Measurements from ENCODE around the gene REC114.
A peak's percentile ranks its signal among the peaks of the same experiment; 100 is the strongest.
"Not testable (repeated sequence)": the region's sequence is repeated elsewhere in the genome, so short reads cannot be mapped to it uniquely, and the experiment has no call there.

The REC114 gene

GRCh38 chr15:73449980-73450379, 7.0 kb downstream of the REC114 start:
- DNase-seq; in situ Hi-C loops (cut with MboI; ENCODE audit: low pct_unique_long_range_greater_than_20kb, low sequenced_read_pairs): not testable (repeated sequence)

DNA sequence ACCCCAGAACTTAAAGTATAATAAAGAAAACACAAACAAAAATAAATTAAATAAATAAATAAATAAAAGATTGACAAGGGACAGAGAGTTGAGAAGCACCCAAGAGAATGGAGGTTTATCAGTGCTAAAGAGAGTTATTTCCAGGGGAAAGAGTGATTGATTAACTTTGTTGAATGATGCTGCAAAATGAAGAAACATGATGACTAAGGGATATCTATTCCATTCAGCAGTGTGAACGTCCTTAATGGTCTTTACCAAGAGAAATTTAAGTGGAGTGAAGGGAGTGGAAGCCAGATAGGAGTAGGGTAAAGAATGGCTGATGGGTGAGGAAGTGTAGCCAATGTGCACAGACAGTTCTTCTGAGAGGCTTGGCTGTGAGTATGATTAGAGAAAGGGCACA, 11.1 kb downstream of the REC114 start:
- in situ Hi-C loops (cut with MboI; ENCODE audit: low pct_unique_long_range_greater_than_20kb, low sequenced_read_pairs) = no loop called here
- no peak for DNase-seq

DNA sequence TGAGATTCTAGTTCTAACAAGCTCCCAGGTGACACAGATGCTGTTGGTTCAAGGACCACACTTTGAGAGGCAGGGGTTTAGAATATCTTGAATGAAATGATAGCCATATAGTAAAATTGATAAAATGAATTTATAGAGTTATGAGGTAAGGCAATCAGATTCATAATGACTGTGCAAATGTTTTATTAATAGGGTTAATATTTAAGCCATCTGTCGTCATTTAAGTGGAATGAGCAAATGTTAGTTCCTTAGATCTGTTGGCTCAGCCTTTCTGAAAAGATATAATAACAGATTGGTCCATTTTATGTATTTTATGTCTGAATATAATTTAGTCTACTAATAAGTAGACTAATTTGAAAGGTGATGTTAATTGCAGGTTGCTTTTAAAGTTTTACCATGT, 12.9 kb downstream of the REC114 start:
- in situ Hi-C loops (cut with MboI; ENCODE audit: low pct_unique_long_range_greater_than_20kb, low sequenced_read_pairs) = no loop called here
- no peak for DNase-seq

- no peak for DNase-seq
- in situ Hi-C loops (cut with MboI; ENCODE audit: low pct_unique_long_range_greater_than_20kb, low sequenced_read_pairs) = no loop called here
These were observed 14.4 kb downstream of the REC114 start for GRCh38 chr15:73457334-73457733.

- no peak for DNase-seq
- in situ Hi-C loops (cut with MboI; ENCODE audit: low pct_unique_long_range_greater_than_20kb, low sequenced_read_pairs) = no loop called here
These were observed 17.7 kb downstream of the REC114 start for GRCh38 chr15:73460662-73461061.

DNA sequence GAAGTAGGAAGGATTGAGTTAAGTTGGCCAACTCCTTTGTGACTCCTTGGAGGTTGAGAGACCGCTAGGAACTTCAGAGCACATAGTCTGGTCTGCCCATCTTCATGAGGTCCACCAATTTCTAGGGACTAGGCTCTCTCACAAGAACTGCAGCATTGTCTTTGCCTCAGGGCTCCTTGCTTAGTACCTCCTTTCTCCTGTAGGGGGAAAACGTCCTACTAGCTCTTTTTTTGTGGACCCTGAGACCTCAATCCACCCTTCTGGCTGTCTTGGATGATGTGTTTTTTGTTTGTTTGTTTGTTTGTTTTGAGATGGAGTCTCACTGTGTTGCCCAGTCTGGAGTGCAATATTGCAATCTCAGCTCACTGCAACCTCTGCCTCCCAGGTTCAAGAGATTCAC, 21.6 kb downstream of the REC114 start:
- in situ Hi-C loops (cut with MboI; ENCODE audit: low pct_unique_long_range_greater_than_20kb, low sequenced_read_pairs) = no loop called here

GRCh38 chr15:73467758-73468157, 24.8 kb downstream of the REC114 start:
- in situ Hi-C loops (cut with MboI; ENCODE audit: low pct_unique_long_range_greater_than_20kb, low sequenced_read_pairs) = no loop called here
- DNase-seq = no peak

More for the DNA sequence above, 21.6 kb downstream of the REC114 start:
- DNase-seq = peak; percentile 19

- in situ Hi-C loops (cut with MboI; ENCODE audit: low pct_unique_long_range_greater_than_20kb, low sequenced_read_pairs) = no loop called here
- no peak for DNase-seq
These were observed 31.8 kb downstream of the REC114 start for GRCh38 chr15:73474785-73475184.

DNA sequence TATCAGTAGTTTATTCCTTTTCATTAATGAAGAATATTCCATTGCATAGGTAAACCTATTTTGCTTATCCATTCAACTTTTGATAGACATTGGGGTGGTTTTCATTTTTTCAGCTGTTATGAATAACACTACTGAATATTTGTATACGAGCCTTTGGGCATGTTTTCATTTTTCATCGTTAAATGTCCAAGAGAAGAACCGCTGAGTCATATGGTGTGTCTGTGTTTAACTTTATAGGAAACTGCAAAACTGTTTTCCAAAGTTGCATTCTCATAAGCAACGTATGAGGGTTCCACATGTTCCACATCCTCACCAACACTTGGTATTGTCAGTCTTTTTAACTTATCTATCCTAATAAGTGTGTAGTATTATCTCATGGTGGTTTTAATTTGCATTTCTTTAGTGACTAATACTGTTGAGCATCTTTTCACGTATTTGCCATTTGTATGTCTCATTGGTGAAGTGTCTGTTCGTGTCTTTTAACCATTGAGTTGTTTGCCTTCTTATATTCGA, 33.8 kb downstream of the REC114 start:
- no peak for DNase-seq
- in situ Hi-C loops (cut with MboI; ENCODE audit: low pct_unique_long_range_greater_than_20kb, low sequenced_read_pairs) = no loop called here

- DNase-seq = no peak
- in situ Hi-C loops (cut with MboI; ENCODE audit: low pct_unique_long_range_greater_than_20kb, low sequenced_read_pairs) = no loop called here
These were observed 37.1 kb downstream of the REC114 start for GRCh38 chr15:73480050-73480449.

DNA sequence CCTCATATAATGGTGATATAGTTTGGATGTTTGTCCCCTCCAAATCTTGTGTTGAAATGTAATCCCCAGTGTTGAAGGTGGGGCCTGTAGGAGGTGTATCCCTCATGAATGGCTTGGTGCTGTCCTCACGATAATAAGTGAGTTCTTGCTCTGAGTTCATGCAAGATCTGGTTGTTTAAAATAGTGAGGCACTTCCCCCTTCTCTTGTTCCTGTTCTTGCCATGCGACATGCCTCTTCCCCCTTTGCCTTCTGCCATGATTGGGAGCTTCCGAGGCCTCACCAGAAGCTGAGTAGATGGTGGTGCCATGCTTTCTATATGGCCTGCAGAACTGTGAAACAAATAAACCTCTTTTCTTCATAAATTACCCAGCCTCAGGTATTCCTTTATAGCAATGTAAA, 39.2 kb downstream of the REC114 start:
- in situ Hi-C loops (cut with MboI; ENCODE audit: low pct_unique_long_range_greater_than_20kb, low sequenced_read_pairs) = no loop called here
- DNase-seq = peak; percentile 57

- in situ Hi-C loops (cut with MboI; ENCODE audit: low pct_unique_long_range_greater_than_20kb, low sequenced_read_pairs) = no loop called here
- no peak for DNase-seq
These were observed 40.1 kb downstream of the REC114 start for GRCh38 chr15:73483053-73483452.

DNA sequence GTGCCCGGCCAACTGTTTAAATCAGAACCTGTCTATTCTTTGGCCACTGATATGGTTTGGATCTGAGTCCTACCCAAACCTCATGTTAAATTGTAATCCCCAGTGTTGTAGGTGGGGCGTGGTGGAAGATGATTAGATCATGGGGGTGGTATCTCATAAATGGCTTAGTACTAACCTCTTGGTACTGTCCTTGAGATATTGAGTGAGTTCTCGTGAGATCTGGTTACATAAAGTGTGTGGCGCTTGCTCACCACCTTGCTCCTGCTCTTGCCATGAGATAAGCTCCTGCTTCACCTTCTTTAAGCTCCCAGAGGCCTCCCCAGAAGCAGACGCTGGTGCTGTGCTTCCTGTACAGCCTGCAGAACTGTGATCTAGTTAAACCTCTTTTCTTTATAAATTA, 42.4 kb downstream of the REC114 start:
- in situ Hi-C loops (cut with MboI; ENCODE audit: low pct_unique_long_range_greater_than_20kb, low sequenced_read_pairs) = no loop called here

DNA sequence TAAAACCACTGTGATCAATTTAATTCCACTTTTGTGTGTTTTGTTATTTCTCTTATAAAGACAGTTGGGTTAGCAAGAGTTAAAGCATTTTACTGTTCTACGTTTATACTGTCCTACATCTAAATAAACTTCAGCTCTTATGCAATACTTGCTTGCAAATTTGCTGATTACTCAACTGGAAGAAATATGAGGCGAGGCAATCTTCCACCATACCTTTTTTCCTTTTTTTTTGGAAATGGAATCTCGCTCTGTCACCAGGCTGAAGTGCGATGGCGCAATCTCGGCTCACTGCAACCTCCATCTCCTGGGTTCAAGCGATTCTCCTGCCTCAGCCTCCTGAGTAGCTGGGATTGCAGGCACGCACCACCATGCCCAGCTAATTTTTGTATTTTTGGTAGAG, 42.9 kb downstream of the REC114 start:
- DNase-seq; in situ Hi-C loops (cut with MboI; ENCODE audit: low pct_unique_long_range_greater_than_20kb, low sequenced_read_pairs): not testable (repeated sequence)

More for the DNA sequence above, 42.4 kb downstream of the REC114 start:
- no peak for DNase-seq

DNA sequence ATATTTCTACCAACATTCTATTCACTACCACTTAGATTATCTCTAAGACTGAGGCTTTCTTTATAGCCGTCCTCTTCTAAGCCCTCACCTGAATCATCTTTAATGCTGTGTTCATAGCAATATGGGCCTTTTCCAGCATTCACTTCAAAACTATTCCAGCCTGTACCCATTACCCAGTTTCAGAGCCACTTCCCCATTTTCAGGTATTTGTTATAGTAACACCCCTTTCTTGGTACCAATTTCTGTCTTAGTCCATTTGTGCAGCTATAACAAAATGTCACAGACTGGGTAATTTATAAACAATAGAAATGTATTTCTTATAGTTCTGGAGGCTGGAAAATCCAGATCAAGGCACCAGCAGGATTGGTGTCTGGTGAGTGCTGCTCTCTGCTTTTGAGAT, 45.7 kb downstream of the REC114 start:
- in situ Hi-C loops (cut with MboI; ENCODE audit: low pct_unique_long_range_greater_than_20kb, low sequenced_read_pairs) = no loop called here
- no peak for DNase-seq

DNA sequence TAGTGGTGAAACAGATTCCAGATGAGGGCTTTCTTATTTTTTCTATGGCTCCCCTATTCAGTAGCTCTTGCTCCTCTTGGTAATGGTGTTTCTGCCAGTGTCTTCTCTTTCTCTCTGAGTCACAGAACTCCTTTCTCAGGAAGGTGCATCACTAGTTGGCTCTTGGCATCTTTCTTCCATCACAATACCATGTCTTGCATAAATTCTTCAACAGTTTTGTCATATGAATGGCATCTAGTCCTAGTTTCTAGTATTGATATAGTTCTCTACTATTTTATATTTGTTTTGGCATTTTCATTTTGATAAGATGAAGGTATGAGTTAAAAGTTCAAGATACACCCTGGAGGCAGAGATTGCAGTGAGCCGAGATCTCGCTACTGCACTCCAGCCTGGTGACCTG, 51.0 kb downstream of the REC114 start:
- no peak for DNase-seq
- in situ Hi-C loops (cut with MboI; ENCODE audit: low pct_unique_long_range_greater_than_20kb, low sequenced_read_pairs) = no loop called here

- in situ Hi-C loops (cut with MboI; ENCODE audit: low pct_unique_long_range_greater_than_20kb, low sequenced_read_pairs) = no loop called here
- no peak for DNase-seq
These were observed 52.2 kb downstream of the REC114 start for GRCh38 chr15:73495181-73495580.

GRCh38 chr15:73500696-73501095, 57.7 kb downstream of the REC114 start:
- in situ Hi-C loops (cut with MboI; ENCODE audit: low pct_unique_long_range_greater_than_20kb, low sequenced_read_pairs) = no loop called here
- DNase-seq = no peak

DNA sequence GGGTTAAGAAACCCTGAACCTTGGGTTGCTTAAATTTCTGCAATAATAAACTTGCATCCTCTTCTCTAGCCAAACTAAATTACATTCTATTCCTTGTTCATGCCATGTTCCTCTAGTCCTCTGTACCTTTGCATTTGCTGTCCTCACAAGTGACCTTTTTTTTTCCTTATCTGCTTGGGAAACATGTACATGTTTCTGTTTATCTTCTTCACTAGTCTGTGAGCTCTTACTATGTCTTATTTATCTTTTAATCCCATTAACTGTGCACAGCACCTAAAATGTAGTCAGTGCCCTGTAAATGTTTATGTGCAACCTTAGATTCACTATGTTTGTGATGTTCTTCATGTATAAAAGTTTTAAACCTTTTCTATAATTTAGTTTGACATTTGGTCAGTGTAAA, 61.9 kb downstream of the REC114 start:
- no peak for DNase-seq
- in situ Hi-C loops (cut with MboI; ENCODE audit: low pct_unique_long_range_greater_than_20kb, low sequenced_read_pairs) = no loop called here

DNA sequence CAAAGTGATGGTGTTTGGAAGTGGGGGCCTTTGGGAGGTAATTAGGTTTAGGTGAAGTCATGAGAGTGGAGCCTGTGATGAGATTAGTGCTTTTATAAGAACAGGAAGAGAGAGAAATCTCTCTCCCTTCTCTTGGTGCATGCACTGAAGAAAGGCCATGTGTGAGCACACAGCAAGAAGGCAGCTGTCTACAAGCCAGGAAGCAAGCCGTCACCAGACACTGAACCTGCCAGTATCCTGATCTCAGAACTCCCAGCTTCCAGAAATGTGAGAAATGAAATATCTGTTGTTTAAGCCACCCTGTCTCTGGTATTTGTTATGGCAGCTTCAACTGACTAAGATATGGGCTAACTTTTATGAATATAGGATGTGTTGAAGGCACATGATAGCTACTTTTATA, 72.6 kb downstream of the REC114 start:
- in situ Hi-C loops (cut with MboI; ENCODE audit: low pct_unique_long_range_greater_than_20kb, low sequenced_read_pairs) = no loop called here
- DNase-seq = no peak

GRCh38 chr15:73517566-73517965, 74.6 kb downstream of the REC114 start:
- in situ Hi-C loops (cut with MboI; ENCODE audit: low pct_unique_long_range_greater_than_20kb, low sequenced_read_pairs) = no loop called here
- peak; percentile 16 for DNase-seq

All from KBM-7 (cell line).